Prostate gland (tissue), 2 donors: ENCODE results near the gene TMEM87A. TPM values are rescaled to one million over a fixed set of nuclear protein-coding genes. Genes with fewer than 3 reads are reported as not detected.

Experiments
- DNase-seq: peaks from one replicate; pipeline ENCODE4 v3.0.0-alpha.2; 2019; ENCODE audit warnings: low spot score
- H3K27ac ChIP-seq, 2 donors: fragments of 200-600 bp; sonication (generic); 2 replicates each; pipeline ENCODE4 v1.5.1; 2017 to 2019
- H3K27me3 ChIP-seq: fragments of 200-600 bp; sonication (generic); replicated peaks from 2 replicates; pipeline ENCODE4 v1.5.1; 2019; ENCODE audit not compliant: insufficient read depth
- H3K36me3 ChIP-seq, 2 donors: fragments of 200-600 bp; sonication (generic); 1 replicate in 1 of 2; 2 replicates in 1 of 2; pipeline versions ENCODE4 v1.5.1 to v1.8.1; 2017 to 2019
- H3K4me1 ChIP-seq: fragments of 200-600 bp; sonication (generic); replicated peaks from 2 replicates; pipeline ENCODE4 v1.5.1; 2019
- H3K4me3 ChIP-seq, 2 donors: fragments of 200-600 bp; sonication (generic); 2 replicates each; pipeline ENCODE4 v1.5.1; 2017 to 2019
- H3K9me3 ChIP-seq: fragments of 200-600 bp; sonication (generic); 2 replicates; pipeline ENCODE4 v1.5.1; 2017
- POLR2A ChIP-seq: fragments of 450-650 bp; IDR thresholded peaks from one replicate; pipeline ENCODE4 v1.6.1; 2016; ENCODE audit warnings: antibody characterized with exemption, mild to moderate bottlenecking
- POLR2AphosphoS5 ChIP-seq: sonication (generic); formaldehyde crosslinking; IDR thresholded peaks from one replicate; pipeline ENCODE4 v1.6.1; 2017; ENCODE audit warnings: antibody characterized with exemption
- WGBS: methylation state at CpG from one replicate; pipeline ENCODE4 v1.1.5; 2018; 5-methylcytosine and 5-hydroxymethylcytosine counted together
- intact Hi-C: fragments of 100-400 bp; cut with DNase I; formaldehyde crosslinking; loops from one replicate; pipeline ENCODE4 v1.14.2; 2022
- total RNA-seq, 2 donors: library from RNA; depleted of rRNA; stranded (reverse); fragments of >200 nt; gene quantifications; one replicate each; pipeline ENCODE4 v1.1.0, GENCODE V29; 2016
- TF ChIP-seq, protein P1 (sequence below), 4 experiments: fragments of 200-600 bp in 2 of 4; fragments of 450-650 bp in 2 of 4; sonication (generic) in 2 of 4; IDR thresholded peaks; 1 replicate in 3 of 4; 2 replicates in 1 of 4; pipeline ENCODE4 v1.5.1; 2016 to 2019; ENCODE audit warnings: antibody characterized with exemption in 4 of 4, mild to moderate bottlenecking in 2 of 4, moderate library complexity in 2 of 4

TMEM87A gene
- total RNA-seq, 2 donors from 2014 or later = 88.6 to 130 TPM

DNA sequence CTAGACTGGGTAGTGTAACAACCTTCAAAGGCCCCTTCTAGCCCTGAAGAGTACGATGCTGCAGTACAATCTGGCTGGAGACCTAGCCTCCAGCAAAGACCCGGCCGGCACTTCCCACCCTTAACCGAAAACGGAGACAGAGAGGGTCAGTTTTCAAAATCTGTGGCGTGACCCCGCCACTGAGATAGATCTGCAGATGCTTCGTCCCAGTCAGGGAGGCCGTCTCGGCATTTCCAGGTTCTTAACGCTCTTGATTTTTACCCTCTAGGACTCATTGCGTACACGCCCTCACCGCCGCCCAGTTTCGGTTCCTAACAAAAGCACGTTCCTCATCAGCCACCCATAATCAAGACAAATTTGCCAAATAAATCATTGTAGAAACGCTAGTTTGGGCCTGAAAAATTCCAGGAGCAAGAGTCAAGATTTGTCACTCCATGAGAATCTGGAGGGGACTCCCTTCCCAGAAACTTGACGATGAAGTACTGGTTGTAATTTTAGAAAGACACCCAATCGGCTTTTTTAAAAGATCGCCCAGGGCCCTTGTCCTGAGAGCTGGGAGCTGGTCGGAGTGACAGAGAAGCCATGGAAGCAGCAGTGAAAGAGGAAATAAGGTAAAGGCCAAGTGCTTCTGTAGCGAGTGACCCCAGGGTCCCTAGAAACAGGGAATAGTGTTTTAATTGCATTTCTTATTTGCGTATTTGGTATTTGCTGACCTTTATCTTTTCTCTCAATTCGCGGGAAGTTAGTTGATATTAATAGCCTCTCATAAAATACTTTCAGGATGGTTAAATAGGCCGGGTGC lies 868 bp upstream of the TMEM87A start:
- H3K27ac ChIP-seq = peak overlapping the region; percentile 95 to 99
- H3K9me3 ChIP-seq = no peaks in the 10 kb centered on the region
- H3K4me1 ChIP-seq = peaks cover 7% of the 10 kb centered on the region
- no peaks in the 10 kb centered on the region for H3K36me3 ChIP-seq
- peak; percentile 49 for DNase-seq
- intact Hi-C loops = loop anchor here (5.0 kb wide), 1 partner anchor 178 kb away; no protein-coding TSS in a partner anchor
- TF ChIP-seq, protein P1, sequence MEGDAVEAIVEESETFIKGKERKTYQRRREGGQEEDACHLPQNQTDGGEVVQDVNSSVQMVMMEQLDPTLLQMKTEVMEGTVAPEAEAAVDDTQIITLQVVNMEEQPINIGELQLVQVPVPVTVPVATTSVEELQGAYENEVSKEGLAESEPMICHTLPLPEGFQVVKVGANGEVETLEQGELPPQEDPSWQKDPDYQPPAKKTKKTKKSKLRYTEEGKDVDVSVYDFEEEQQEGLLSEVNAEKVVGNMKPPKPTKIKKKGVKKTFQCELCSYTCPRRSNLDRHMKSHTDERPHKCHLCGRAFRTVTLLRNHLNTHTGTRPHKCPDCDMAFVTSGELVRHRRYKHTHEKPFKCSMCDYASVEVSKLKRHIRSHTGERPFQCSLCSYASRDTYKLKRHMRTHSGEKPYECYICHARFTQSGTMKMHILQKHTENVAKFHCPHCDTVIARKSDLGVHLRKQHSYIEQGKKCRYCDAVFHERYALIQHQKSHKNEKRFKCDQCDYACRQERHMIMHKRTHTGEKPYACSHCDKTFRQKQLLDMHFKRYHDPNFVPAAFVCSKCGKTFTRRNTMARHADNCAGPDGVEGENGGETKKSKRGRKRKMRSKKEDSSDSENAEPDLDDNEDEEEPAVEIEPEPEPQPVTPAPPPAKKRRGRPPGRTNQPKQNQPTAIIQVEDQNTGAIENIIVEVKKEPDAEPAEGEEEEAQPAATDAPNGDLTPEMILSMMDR (IDR thresholded peaks at IDR 0.05) = no peak
- TF ChIP-seq POLR2AphosphoS5 (no peak), POLR2A (no peak)
- H3K27me3 ChIP-seq = no peaks in the 10 kb centered on the region
- 2% methylated on average over 27 of the region's 27 CpGs for WGBS
- peak overlapping the region; percentile 53 to 79 for H3K4me3 ChIP-seq

DNA sequence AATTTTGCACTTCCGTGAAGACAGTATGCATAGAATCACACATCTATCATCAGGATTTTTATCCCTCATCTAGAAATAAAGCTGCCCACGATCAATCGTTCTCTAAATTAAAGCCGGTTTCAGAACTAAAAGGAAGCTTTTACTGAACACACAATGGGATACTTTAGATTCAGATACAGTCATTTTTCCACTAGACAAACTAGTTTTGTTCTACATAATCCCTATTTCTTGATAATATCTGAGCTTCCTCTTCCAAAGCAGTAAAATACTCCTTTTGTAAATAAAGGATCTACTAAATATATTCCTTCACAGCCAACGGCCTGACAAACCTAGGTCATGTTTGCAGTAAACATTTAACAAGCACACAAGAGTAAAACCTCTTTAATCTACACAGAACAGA lies 2.2 kb downstream of the TMEM87A start:
- WGBS = 26% methylated on average over 5 of the region's 5 CpGs
- H3K27ac ChIP-seq = peak overlapping the region; percentile 95 to 99
- no peak for TF ChIP-seq POLR2A
- no peaks in the 10 kb centered on the region for H3K36me3 ChIP-seq
- no peaks in the 10 kb centered on the region for H3K27me3 ChIP-seq
- H3K4me3 ChIP-seq = peak overlapping the region; percentile 53 to 79
- DNase-seq = no peak
- no peaks in the 10 kb centered on the region for H3K9me3 ChIP-seq
- intact Hi-C loops = loop anchor here (5.0 kb wide), 1 partner anchor 181 kb away; no protein-coding TSS in a partner anchor
- H3K4me1 ChIP-seq = peaks cover 7% of the 10 kb centered on the region

GRCh38 chr15:42270551-42270950 lies 2.7 kb downstream of the TMEM87A start:
- peak overlapping the region in 1 of 2 donors; percentile 79 for H3K4me3 ChIP-seq
- whole genome bisulfite sequencing = 19% methylated on average over 2 of the region's 2 CpGs

GRCh38 chr15:42267286-42267685 lies 5.9 kb downstream of the TMEM87A start:
- DNase-seq = no peak
- Histone ChIP-seq H3K36me3 (peaks cover 0 to 10% of the 10 kb centered on the region in 2 donors), H3K27me3 (no peaks in the 10 kb centered on the region), H3K9me3 (no peaks in the 10 kb centered on the region), H3K27ac (no peak overlapping the region), H3K4me3 (no peak overlapping the region), H3K4me1 (no peaks in the 10 kb centered on the region)
- TF ChIP-seq, protein P1 (IDR thresholded peaks at IDR 0.05) = no peak
- TF ChIP-seq POLR2A (no peak), POLR2AphosphoS5 (no peak)
- intact Hi-C loops = no loop called here

More at GRCh38 chr15:42270551-42270950, 2.7 kb downstream of the TMEM87A start:
- no peaks in the 10 kb centered on the region for H3K9me3 ChIP-seq
- TF ChIP-seq, protein P1 (IDR thresholded peaks at IDR 0.05) = no peak
- peak; percentile 72 for TF ChIP-seq POLR2AphosphoS5
- intact Hi-C loops = loop anchor here (5.0 kb wide), 1 partner anchor 182 kb away; no protein-coding TSS in a partner anchor
- H3K27me3 ChIP-seq = no peaks in the 10 kb centered on the region
- H3K4me1 ChIP-seq = peaks cover 7% of the 10 kb centered on the region
- H3K27ac ChIP-seq = peak overlapping the region; percentile 95 to 99
- no peaks in the 10 kb centered on the region for H3K36me3 ChIP-seq
- no peak for DNase-seq

DNA sequence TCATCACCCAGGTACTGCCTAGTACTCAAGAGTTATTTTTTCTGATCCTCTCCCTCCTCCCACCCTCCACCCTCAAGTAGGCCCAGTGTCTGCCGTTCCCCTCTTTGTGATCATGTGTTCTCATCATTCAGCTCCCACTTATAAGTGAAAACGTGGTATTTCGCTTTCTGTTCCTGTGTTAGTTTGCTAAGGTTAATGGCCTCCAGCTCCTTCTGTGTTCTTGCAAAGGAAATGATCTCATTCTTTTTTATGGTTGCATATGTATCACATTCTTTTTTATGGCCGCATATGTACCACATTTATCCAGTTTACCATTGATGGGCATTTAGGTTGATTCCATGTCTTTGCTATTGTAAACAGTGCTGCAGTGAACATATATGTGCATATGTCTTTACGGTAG lies 8.4 kb downstream of the TMEM87A start:
- DNase-seq = no peak
- Histone ChIP-seq H3K9me3 (no peaks in the 10 kb centered on the region), H3K4me3 (no peak overlapping the region), H3K36me3 (peaks cover 0 to 10% of the 10 kb centered on the region in 2 donors), H3K27ac (no peak overlapping the region), H3K4me1 (no peaks in the 10 kb centered on the region), H3K27me3 (no peaks in the 10 kb centered on the region)
- intact Hi-C loops = no loop called here
- WGBS = 92% methylated on average over 5 of the region's 5 CpGs
- TF ChIP-seq POLR2A = no peak
- no peak for TF ChIP-seq POLR2AphosphoS5
- TF ChIP-seq, protein P1 (IDR thresholded peaks at IDR 0.05) = no peak
